ENCODE results near the gene CRHR2.

The CRHR2 gene

GRCh38 chr7:30706316-30706715 lies 24.1 kb upstream of the CRHR2 start:
- no peak for DNase-seq

GRCh38 chr7:30705596-30705995 lies 23.3 kb upstream of the CRHR2 start:
- DNase-seq, result no peak

- no peak for DNase-seq
These were observed 22.8 kb upstream of the CRHR2 start for GRCh38 chr7:30705008-30705407.

- DNase-seq, result no peak
These were observed 21.5 kb upstream of the CRHR2 start for GRCh38 chr7:30703756-30704155.

GRCh38 chr7:30702200-30702599 lies 19.9 kb upstream of the CRHR2 start:
- no peak for DNase-seq

- no peak for DNase-seq
These were observed 18.7 kb upstream of the CRHR2 start for GRCh38 chr7:30700941-30701340.

- DNase-seq, result no peak
These were observed 17.6 kb upstream of the CRHR2 start for GRCh38 chr7:30699706-30700495.

- no peak for DNase-seq
These were observed 16.2 kb upstream of the CRHR2 start for GRCh38 chr7:30698481-30698880.

GRCh38 chr7:30697719-30698460 lies 15.6 kb upstream of the CRHR2 start:
- DNase-seq, result no peak

- no peak for DNase-seq
These were observed 12.8 kb upstream of the CRHR2 start for GRCh38 chr7:30694774-30695721.

GRCh38 chr7:30694218-30694745 lies 12.0 kb upstream of the CRHR2 start:
- DNase-seq, result no peak

GRCh38 chr7:30692882-30693281 lies 10.6 kb upstream of the CRHR2 start:
- no peak for DNase-seq

- DNase-seq, result no peak
These were observed 10.2 kb upstream of the CRHR2 start for GRCh38 chr7:30692438-30692837.

- DNase-seq, result no peak
These were observed 7.8 kb upstream of the CRHR2 start for GRCh38 chr7:30690011-30690410.

- DNase-seq, result no peak
These were observed 6.5 kb upstream of the CRHR2 start for GRCh38 chr7:30688718-30689221.

- DNase-seq, result no peak
These were observed 5.3 kb upstream of the CRHR2 start for GRCh38 chr7:30687604-30688003.

GRCh38 chr7:30684351-30684750 lies 2.1 kb upstream of the CRHR2 start:
- DNase-seq, result no peak

GRCh38 chr7:30683816-30684215 lies 1.6 kb upstream of the CRHR2 start:
- DNase-seq, result no peak

- DNase-seq, result no peak
These were observed 1.1 kb upstream of the CRHR2 start for GRCh38 chr7:30683306-30683705.

GRCh38 chr7:30681815-30682211 lies 443 bp downstream of the CRHR2 start:
- DNase-seq, result no peak

GRCh38 chr7:30681331-30681797 lies 892 bp downstream of the CRHR2 start:
- DNase-seq, result no peak

- no peak for DNase-seq
These were observed 2.6 kb downstream of the CRHR2 start for GRCh38 chr7:30679664-30680063.

- DNase-seq, result no peak
These were observed 3.5 kb downstream of the CRHR2 start for GRCh38 chr7:30678805-30679204.
